K562 (cell line): ENCODE data around the gene VPS33A. TPM values are rescaled to one million over a fixed set of nuclear protein-coding genes. Genes with fewer than 3 reads are reported as not detected.

Source experiments
- ATAC-seq: fragments of 200-7000 bp; cut with Tn5 transposase; 3 replicates; pipeline ENCODE4 v1.9.1; 2020; ENCODE audit warnings: moderate library complexity
- BruUV-seq: library from RNA; stranded (reverse); fragments of 400-500 nt; replicated peaks from 2 replicates; lab custom pipeline; 2021; lab: Mats Ljungman, UMichigan
- CTCF ChIA-PET: fragments of 300-600 bp; formaldehyde crosslinking; extraction: SDS; loops from one replicate; lab custom pipeline; 2021; ENCODE audit warnings: low intra/inter-chr PET ratio; lab: Yijun Ruan, JAX
- POLR2A ChIA-PET: fragments of 300-600, 350-650 bp; sonication (Branson Sonifier 250); formaldehyde crosslinking; extraction: SDS; loops from one replicate; lab custom pipeline; 2021; ENCODE audit warnings: antibody characterized with exemption, inconsistent platforms; lab: Yijun Ruan, JAX
- DNase-seq, 4 experiments: peaks; one replicate each; pipeline versions ENCODE4 v3.0.0 to v3.0.0-alpha.2; 2011 to 2018; ENCODE audit warnings: low spot score in 3 of 4, mixed read lengths in 3 of 4; ENCODE audit errors: extremely low read depth in 1 of 4
- FAIRE-seq: peaks from 2 replicates; lab custom pipeline; 2011; peaks lifted over from hg19 to GRCh38; lab: Jason Lieb, UNC
- H2AFZ ChIP-seq: 2 replicates; pipeline ENCODE4 v1.6.0; 2011; ENCODE audit warnings: low read depth, low read length, control low read depth, inconsistent platforms
- H3K27ac ChIP-seq: fragments of 200-600 bp; 3 replicates; pipeline ENCODE4 v1.8.0; 2011; ENCODE audit warnings: low read depth, mild to moderate bottlenecking, control low read depth, inconsistent platforms, low read length, moderate library complexity, mixed read lengths; ENCODE audit errors: extremely low read depth
- H3K27me3 ChIP-seq, 2 experiments: fragments of 300-600 bp in 1 of 2; 2 replicates in 1 of 2; 3 replicates in 1 of 2; pipeline versions ENCODE4 v1.6.0 to v1.8.0; 2011; ENCODE audit warnings: inconsistent platforms in 2 of 2, low read length in 2 of 2, mild to moderate bottlenecking in 1 of 2, mixed read lengths in 1 of 2, moderate library complexity in 1 of 2; ENCODE audit not compliant: control insufficient read depth in 2 of 2, insufficient read depth in 2 of 2
- H3K36me3 ChIP-seq: fragments of 300-600 bp; 3 replicates; pipeline ENCODE4 v1.8.0; 2011; ENCODE audit warnings: mild to moderate bottlenecking, low read length, inconsistent platforms; ENCODE audit not compliant: control insufficient read depth, insufficient read depth
- H3K4me1 ChIP-seq, 2 experiments: fragments of 200-600 bp in 1 of 2; replicated peaks in 1 of 2; 2 replicates in 1 of 2; 3 replicates in 1 of 2; pipeline versions ENCODE4 v1.5.1 to v1.8.0; 2011; ENCODE audit warnings: inconsistent platforms in 2 of 2, low read length in 2 of 2, mild to moderate bottlenecking in 1 of 2, mixed read lengths in 1 of 2, moderate library complexity in 1 of 2; ENCODE audit not compliant: control insufficient read depth in 2 of 2, insufficient read depth in 2 of 2
- H3K4me2 ChIP-seq: 2 replicates; pipeline ENCODE4 v1.6.1; 2011; ENCODE audit warnings: low read length, control low read depth, inconsistent platforms, mixed read lengths; ENCODE audit not compliant: insufficient read depth
- H3K4me3 ChIP-seq: fragments of 200-600 bp; sonication (generic), shearing (Covaris generic); 2 replicates; pipeline ENCODE4 v1.5.1; 2016; ENCODE audit warnings: control low read depth, inconsistent platforms
- H3K79me2 ChIP-seq: fragments of 200-600 bp; 3 replicates; pipeline ENCODE4 v1.8.0; 2011; ENCODE audit warnings: low read length, inconsistent platforms; ENCODE audit not compliant: control insufficient read depth, insufficient read depth
- H3K9ac ChIP-seq, 2 experiments: 2 replicates each; pipeline versions ENCODE4 v1.6.0 to v1.6.1; 2011; ENCODE audit warnings: low read depth in 2 of 2, low read length in 2 of 2, control low read depth in 1 of 2, inconsistent platforms in 1 of 2, mild to moderate bottlenecking in 1 of 2, mixed read lengths in 1 of 2; ENCODE audit not compliant: insufficient read depth in 1 of 2
- H3K9me1 ChIP-seq: one replicate; pipeline ENCODE4 v1.6.0; 2011; ENCODE audit warnings: inconsistent platforms, mild to moderate bottlenecking, low read length, moderate library complexity; ENCODE audit not compliant: control insufficient read depth, insufficient read depth
- H3K9me3 ChIP-seq: replicated peaks from 2 replicates; pipeline ENCODE4 v1.5.1; 2011; ENCODE audit warnings: low read depth, low read length, inconsistent platforms; ENCODE audit not compliant: control insufficient read depth, insufficient read depth
- H4K20me1 ChIP-seq: replicated peaks from 2 replicates; pipeline ENCODE4 v1.6.1; 2011; ENCODE audit warnings: low read length, inconsistent platforms, mixed read lengths; ENCODE audit not compliant: control insufficient read depth, insufficient read depth
- CCNT2 ChIP-seq: IDR thresholded peaks from 2 replicates; pipeline ENCODE4 v1.6.1; 2011; ENCODE audit warnings: borderline replicate concordance, low read depth, mild to moderate bottlenecking, moderate library complexity, mixed read lengths, low read length; ENCODE audit not compliant: insufficient read length; ENCODE audit errors: extremely low read depth
- CXXC5 ChIP-seq: fragments of 250-450 bp; sonication (Bioruptor Pico); IDR thresholded peaks from 2 replicates; pipeline ENCODE4 v1.8.0; 2022; ENCODE audit warnings: inconsistent platforms, mild to moderate bottlenecking, moderate library complexity
- FOXO4 ChIP-seq: fragments of 450-650 bp; formaldehyde crosslinking; IDR thresholded peaks from 2 replicates; pipeline ENCODE4 v1.4.0; 2020; ENCODE audit warnings: mild to moderate bottlenecking, moderate library complexity
- HDAC6 ChIP-seq: IDR thresholded peaks from 2 replicates; pipeline ENCODE4 v1.6.1; 2012; ENCODE audit warnings: low read depth, mild to moderate bottlenecking, control low read depth, inconsistent platforms, low read length, moderate library complexity
- NBN ChIP-seq: fragments of 450-650 bp; IDR thresholded peaks from 2 replicates; pipeline ENCODE4 v1.6.1; 2016; ENCODE audit warnings: low read depth, mild to moderate bottlenecking
- NFRKB ChIP-seq: fragments of 450-650 bp; IDR thresholded peaks from 2 replicates; pipeline ENCODE4 v1.6.1; 2016; ENCODE audit warnings: low read depth
- RNF2 ChIP-seq: sonication (generic); IDR thresholded peaks from 2 replicates; pipeline ENCODE4 v1.6.1; 2016
- SAP30 ChIP-seq: fragments of 200-600 bp; sonication (generic); IDR thresholded peaks from 2 replicates; pipeline ENCODE4 v1.6.1; 2012; ENCODE audit warnings: borderline replicate concordance, low read depth, mild to moderate bottlenecking, moderate library complexity, low read length, control low read depth, inconsistent platforms; ENCODE audit not compliant: insufficient read depth, poor library complexity, severe bottlenecking
- SMAD2 ChIP-seq: fragments of 150-350 bp; IDR thresholded peaks from 2 replicates; pipeline ENCODE4 v1.6.1; 2014; ENCODE audit warnings: low read depth, mild to moderate bottlenecking, low read length
- SMARCA4 ChIP-seq: fragments of 450-650 bp; IDR thresholded peaks from 2 replicates; pipeline ENCODE4 v1.6.1; 2016
- SNIP1 ChIP-seq: fragments of 450-650 bp; IDR thresholded peaks from 2 replicates; pipeline ENCODE4 v1.7.1; 2017; ENCODE audit warnings: low read depth, mild to moderate bottlenecking
- SRF ChIP-seq, 2 experiments: fragments of 250-450, 450-650 bp in 1 of 2; sonication (Bioruptor Pico) in 1 of 2; sonication (generic) in 1 of 2; formaldehyde crosslinking; IDR thresholded peaks; 2 replicates each; pipeline versions ENCODE4 v1.5.0 to v1.5.1; 2020 to 2022; ENCODE audit warnings: mild to moderate bottlenecking in 1 of 2, missing genetic modification reagents in 1 of 2
- ZBTB17 ChIP-seq: fragments of 450-650 bp; formaldehyde crosslinking; IDR thresholded peaks from 2 replicates; pipeline ENCODE4 v1.4.0; 2020; ENCODE audit warnings: mild to moderate bottlenecking
- ZBTB7A ChIP-seq: IDR thresholded peaks from 2 replicates; pipeline ENCODE4 v1.6.1; 2011; ENCODE audit warnings: low read depth, mild to moderate bottlenecking, low read length, moderate library complexity, borderline replicate concordance; ENCODE audit not compliant: control insufficient read depth
- ZFP91 ChIP-seq: sonication (generic); formaldehyde crosslinking; IDR thresholded peaks from 2 replicates; pipeline ENCODE4 v1.8.0; 2022; ENCODE audit warnings: mild to moderate bottlenecking, missing genetic modification reagents
- ZNF12 ChIP-seq: sonication (generic); formaldehyde crosslinking; IDR thresholded peaks from 2 replicates; pipeline ENCODE4 v1.4.0; 2020; ENCODE audit warnings: mild to moderate bottlenecking, missing genetic modification reagents
- ZNF324 ChIP-seq: fragments of 250-450 bp; sonication (Bioruptor Pico); IDR thresholded peaks from 2 replicates; pipeline ENCODE4 v1.4.0; 2020; ENCODE audit warnings: mild to moderate bottlenecking
- WGBS: fragments of 100-300 bp; shearing (Covaris generic); methylation state at CpG from one replicate; pipeline ENCODE4 v1.1.6; 2016; ENCODE audit warnings: low coverage, mixed read lengths; ENCODE audit not compliant: insufficient coverage; ENCODE audit errors: missing lambda C conversion rate; 5-methylcytosine and 5-hydroxymethylcytosine counted together
- in situ Hi-C: fragments of 300-500 bp; cut with MboI; formaldehyde crosslinking; loops from 4 replicates; pipeline ENCODE4 v1.15.0; 2018; ENCODE audit warnings: inconsistent platforms, mixed read lengths
- intact Hi-C: fragments of 100-400 bp; cut with micrococcal nuclease; formaldehyde crosslinking; loops from 2 replicates; pipeline ENCODE4 v1.14.2; 2022
- polyA plus RNA-seq, 8 experiments: library from polyadenylated mRNA; depleted of rRNA in 4 of 8; stranded (reverse) in 5 of 8; unstranded in 3 of 8; fragments of >200 nt; fragmentation: Nextera tagmentation in 2 of 8; fragmentation: Illumina TruSeq in 1 of 8; extraction: Ambion mirVana in 2 of 8; extraction: Trizol in 1 of 8; gene quantifications; 2 replicates each; pipeline versions ENCODE4 v1.2.1 to v1.2.3, GENCODE V29; 2011 to 2014; ENCODE audit warnings: inconsistent platforms in 1 of 8, missing spikeins in 1 of 8
- total RNA-seq, 7 experiments: library from RNA; depleted of rRNA in 6 of 7; stranded (reverse); fragments of >200 nt in 6 of 7; fragmentation: Illumina TruSeq in 2 of 7; extraction: Trizol in 2 of 7; gene quantifications; 2 replicates each; pipeline versions ENCODE4 v1.2.1 to v1.2.3, GENCODE V29; 2011 to 2021; ENCODE audit warnings: low replicate concordance in 1 of 7

VPS33A gene
- total and polyA plus RNA-seq, 9 of the 15 experiments (the other 6 are each of a cell fraction or from before 2014, with no cell fraction given) = 10.6 to 34.3 (median 25.3) TPM

- TF ChIP-seq FOXO4 (no peak), CXXC5 (CRISPR knock-in tag) (peak; percentile 82), ZBTB7A (no peak)
These were observed 39.7 kb downstream of the VPS33A start (continued) for GRCh38 chr12:122226366-122227125.

DNA sequence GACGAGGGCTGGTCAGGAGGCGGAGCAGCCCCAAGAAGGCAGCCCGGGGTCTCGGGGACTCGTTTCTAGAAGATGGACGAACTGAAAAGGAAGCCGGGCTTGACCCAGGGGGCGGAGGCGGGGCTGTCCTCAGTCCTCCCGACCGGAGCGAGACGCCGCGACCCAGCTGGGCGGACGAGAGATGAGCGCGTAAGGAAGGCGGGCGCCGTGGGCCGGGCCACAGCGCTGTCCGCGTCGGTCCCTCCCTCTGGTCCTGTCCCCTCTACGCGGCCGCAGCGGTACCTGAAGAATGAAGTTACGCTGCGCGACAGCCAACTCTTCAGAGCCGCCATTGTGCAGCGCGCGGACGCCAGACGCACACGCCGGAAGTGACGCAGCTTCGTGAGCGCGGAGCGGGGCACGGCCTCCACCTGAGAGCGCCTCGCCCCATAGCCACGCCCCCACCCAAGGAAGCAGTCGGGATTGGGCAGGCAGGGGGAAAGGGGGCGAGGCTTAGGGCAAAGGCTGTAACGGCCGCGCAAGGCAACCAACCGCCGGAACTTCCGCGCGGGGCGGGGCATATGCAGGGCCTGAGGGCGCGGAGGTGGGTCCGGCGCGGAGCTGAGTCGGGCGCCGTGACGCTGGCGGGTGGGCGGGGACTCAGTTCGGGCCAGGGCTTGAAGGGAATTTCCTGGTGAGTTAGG lies 40.5 kb downstream of the VPS33A start, which contains the start of gene DIABLO:
Gene DIABLO, minus strand, starts transcription at position 370 of the 683 bp plus-strand sequence. Its CDS starts 38 bp downstream, at position 332.
- Histone ChIP-seq H2AFZ (peak within 1 kb of the TSS; percentile 98), H3K4me1 (peaks cover 21 to 42% of the 10 kb centered on the region in 2 experiments), H3K27ac (peak within 1 kb of the TSS; percentile 96), H4K20me1 (peaks cover 5% of the 10 kb centered on the region; the same call in 1 of the 2 replicates), H3K79me2 (peaks cover 47% of the 10 kb centered on the region), H3K4me3 (peak within 1 kb of the TSS; percentile 97), H3K4me2 (peak within 1 kb of the TSS; percentile 93), H3K9me1 (no peaks in the 10 kb centered on the region), H3K9ac (peak within 1 kb of the TSS; percentile 94 to 99), H3K27me3 (no peaks in the 10 kb centered on the region), H3K9me3 (no peaks in the 10 kb centered on the region), H3K36me3 (peaks cover 39% of the 10 kb centered on the region)
- ChIA-PET POLR2A (interaction anchor here (0.6 to 11.0 kb wide), 10 partner anchors 9 to 625 kb away, joined by 3 to 149 read pairs (median 4); partner anchors contain the start of gene B3GNT4), CTCF (no interaction called here)
- WGBS = under 1% methylated on average over 67 of the region's 74 CpGs
- intact Hi-C loops (loop anchor here (5.0 kb wide), 1 partner anchor 41 kb away; the partner anchor contains the start of gene VPS33A), in situ Hi-C loops (no loop called here)
- peak; percentile 98 for ATAC-seq
- peak; percentile 98 for FAIRE-seq
- no TSS peak for BruUV-seq
- DNase-seq = peak; percentile 95 to 99 (median 97)
- TF ChIP-seq ZNF324 (CRISPR knock-in tag) (no peak), CCNT2 (peak; percentile 73), SMARCA4 (no peak), ZNF12 (CRISPR knock-in tag) (no peak), SNIP1 (no peak), RNF2 (no peak), SMAD2 (no peak), NFRKB (peak; percentile 47; the same call in 1 of the 2 replicates), HDAC6 (no peak), SRF (CRISPR knock-in tag; IDR thresholded peaks at IDR 0.05) (peak in 1 of 2 experiments; percentile 71; a peak in 1 of 4 replicates), NBN (0 out of 2 replicates have a peak, but pooled peaks have one; percentile 22), ZBTB17 (CRISPR knock-in tag) (peak; percentile 50; the same call in 1 of the 2 replicates), SAP30 (peak; percentile 89), ZFP91 (CRISPR knock-in tag) (no peak)
